ENCODE measurements around the gene INTS4.
"Not testable (repeated sequence)": the region's sequence is repeated elsewhere in the genome, so short reads cannot be mapped to it uniquely, and the experiment has no call there.

Gene INTS4

DNA sequence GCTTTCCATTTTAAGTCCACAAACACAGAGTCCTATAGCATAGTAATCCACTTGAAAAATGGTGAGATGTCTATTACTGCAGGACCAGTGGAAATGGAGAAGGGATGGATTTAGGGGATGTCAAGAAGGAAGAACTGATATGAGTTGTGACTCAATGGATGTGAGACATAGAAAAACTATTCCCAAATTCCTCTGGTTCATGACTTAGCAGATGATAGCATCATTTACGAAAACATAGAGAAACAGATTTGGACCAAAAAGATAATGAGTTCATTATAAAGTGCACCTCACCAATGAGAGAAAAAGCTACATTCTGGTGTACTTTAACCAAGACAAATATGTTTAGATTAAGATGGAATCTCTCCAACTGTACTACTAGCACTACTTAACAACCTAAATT, 51.2 kb downstream of the INTS4 start:
- not testable (repeated sequence) for DNase-seq

DNA sequence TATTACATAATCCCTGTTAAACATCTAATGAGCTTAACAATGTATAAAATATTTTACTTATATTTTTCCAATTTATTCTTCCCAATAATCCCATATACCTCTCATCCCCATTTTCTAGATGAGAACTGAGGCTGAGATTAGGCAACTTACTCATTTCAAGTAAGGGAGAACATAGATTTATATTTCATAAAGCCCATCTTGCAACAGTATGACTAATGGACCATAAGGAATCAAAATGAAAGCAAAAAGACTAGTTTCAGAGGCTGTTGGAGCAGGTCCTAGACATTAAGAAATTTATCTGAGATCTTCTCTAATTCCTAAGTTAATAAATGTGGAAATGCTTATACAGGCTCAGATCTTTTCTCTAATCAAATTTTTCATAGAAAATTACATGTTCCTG, 52.0 kb downstream of the INTS4 start:
- not testable (repeated sequence) for DNase-seq

DNA sequence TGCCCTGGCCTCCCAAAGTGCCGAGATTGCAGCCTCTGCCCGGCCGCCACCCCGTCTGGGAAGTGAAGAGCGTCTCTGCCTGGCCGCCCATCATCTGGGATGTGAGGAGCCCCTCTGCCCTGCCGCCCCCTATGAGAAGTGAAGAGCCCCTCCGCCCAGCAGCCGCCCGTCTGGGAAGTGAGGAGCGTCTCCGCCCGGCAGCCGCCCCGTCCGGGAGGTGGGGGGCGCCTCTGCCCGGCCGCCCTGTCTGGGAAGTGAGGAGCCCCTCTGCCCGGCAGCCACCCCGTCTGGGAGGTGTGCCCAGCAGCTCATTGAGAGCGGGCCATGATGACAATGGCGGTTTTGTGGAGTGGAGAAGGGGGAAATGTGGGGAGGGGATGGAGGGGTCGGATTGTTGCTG, 60.9 kb downstream of the INTS4 start:
- DNase-seq: not testable (repeated sequence)

DNA sequence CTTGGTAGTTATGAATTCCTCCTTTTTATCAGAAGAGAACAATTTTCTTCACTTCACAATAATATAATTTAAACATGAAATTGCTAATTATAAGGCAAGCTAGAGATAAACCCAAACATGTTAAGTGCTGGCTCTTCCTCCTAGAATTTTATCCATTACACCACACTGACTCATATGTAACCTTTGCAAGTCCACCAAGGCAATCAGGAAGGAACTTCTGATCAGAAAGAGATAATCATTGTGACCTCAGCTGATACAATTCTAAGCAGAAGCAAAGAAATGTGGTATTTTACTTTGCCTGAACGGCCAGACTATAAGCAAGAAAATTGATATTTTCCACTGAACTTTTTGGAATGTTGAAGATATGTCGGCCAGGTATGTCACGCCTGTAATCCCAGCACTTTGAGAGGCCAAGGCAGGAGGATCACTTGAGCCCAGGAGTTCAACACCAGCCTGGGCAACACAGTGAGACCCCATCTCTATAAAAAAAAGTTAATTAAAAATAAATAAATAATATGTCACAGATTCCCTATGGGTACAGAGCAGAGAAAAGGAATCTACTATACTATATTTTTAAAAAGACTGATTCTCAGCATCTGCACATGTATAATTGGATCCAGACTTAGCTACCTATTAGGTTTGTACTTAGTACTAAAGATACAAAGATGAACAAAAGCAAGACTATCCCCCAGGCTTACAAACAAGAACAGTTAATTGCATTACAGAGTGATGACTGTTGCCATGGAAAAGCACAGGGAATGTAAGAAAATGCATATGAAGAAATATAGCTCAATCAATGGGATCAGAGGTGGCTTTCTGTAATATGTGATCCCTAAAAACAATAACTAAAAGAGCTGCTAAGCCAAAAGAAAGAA, 63.9 kb downstream of the INTS4 start:
- DNase-seq: not testable (repeated sequence)

DNA sequence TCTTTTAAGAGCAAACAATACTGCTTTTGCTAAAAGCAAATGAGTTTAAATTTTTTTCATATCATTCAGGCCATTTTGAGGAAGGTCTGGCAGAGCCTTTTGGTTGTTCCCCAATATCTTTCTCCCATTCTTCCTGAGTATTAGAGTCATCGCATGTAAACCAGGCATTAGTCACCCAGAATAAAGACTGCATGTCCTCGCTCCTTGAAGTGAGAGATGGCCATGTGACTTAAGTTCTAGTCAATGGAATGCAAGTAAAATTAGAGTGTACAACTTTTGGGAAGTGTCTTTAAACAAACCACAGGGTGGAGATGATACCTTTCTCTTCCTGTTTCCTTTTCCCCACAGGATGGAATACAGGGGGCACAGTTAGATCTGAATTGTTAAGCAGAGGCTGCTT, 76.8 kb downstream of the INTS4 start:
- not testable (repeated sequence) for DNase-seq

DNA sequence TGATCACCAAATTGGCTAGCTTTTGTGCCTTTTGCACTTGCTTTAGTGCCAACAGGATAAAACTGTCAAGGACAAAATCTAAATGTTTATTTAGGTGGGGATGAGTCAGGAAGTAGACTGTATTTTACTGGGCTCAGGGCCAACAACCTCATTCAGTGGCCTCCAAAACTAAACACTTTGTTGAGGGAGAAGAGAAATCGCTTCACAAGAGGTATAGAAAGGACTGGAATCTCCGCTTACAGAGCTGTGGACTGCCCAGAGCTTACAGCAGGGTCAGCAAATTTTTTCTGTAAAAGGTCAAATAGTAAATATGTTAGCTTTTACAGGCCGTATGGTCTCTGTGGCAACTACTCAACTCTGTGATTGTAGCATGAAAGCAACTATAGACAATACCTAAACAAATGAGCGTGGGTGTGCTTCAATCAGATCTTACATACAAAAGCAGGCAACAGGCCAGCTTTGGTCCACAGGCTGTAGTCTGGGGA, 80.1 kb downstream of the INTS4 start:
- not testable (repeated sequence) for DNase-seq

DNA sequence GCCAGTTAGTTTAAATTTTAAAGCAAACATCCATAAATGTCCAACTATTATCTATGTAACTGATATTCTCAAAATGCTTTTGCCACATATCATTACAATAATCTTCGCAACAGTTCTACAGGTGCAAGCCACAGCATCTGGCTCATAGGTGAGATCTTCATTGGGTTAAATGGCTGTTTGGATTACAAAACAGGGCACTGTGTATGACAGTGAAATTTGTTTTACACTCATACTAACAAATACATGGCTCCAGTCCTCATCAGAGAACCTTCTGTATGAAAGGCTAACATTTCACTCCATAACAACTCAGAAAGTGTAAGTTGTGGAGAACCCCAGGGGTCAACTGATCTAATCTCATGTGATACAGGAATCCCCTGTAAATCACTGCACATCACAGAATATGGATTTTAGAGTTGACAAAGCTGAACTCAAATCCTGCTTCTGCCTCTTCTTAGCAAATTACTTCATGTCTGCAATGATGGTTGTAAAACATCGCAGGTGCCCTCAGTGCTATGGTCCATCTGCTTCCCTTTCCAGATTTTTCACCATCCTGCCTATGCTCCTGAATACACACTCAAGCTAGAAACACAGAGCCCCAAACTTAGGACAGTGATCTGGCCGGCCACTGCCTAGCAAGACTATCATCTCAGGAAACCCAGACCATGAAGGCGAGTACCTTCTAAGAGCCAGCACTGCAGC, 80.7 kb downstream of the INTS4 start:
- not testable (repeated sequence) for DNase-seq

DNA sequence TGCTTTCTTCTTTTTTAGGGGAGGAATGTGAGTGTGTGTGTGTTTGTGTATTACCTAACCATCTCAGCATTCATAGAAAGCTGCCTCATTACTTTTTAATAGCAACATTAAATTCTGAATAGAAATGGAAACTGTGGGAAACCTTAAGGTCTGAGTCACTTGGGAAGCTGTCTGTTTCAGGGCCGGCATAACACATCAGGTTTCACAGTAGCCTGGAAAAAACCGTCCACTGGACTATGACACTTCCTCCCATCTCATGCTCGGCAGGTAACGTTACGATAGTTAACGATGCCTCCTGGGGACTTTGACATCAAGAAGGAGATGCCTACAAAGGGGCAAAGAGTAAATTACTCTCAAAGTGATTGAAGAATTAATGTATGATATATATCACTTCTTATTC, 83.6 kb downstream of the INTS4 start:
- DNase-seq: not testable (repeated sequence)

DNA sequence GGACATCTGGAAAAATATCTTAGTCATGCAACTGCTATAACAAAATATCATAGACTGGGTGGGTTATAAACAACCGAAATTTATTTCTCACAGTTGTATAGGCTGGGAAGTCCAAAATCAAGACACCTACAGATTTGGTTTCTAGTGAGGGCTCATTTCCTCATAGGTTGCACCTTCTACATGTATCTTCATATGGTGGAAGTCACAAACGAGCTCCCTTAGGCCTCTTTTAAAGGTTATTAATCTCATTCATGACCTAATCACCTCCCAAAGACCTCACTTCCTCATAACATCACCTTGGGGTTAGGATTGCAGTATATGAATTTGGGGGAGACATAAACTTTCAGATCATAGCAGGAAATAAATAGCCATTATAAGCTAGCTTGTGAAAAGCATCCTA, 85.2 kb downstream of the INTS4 start:
- no peak for DNase-seq

DNA sequence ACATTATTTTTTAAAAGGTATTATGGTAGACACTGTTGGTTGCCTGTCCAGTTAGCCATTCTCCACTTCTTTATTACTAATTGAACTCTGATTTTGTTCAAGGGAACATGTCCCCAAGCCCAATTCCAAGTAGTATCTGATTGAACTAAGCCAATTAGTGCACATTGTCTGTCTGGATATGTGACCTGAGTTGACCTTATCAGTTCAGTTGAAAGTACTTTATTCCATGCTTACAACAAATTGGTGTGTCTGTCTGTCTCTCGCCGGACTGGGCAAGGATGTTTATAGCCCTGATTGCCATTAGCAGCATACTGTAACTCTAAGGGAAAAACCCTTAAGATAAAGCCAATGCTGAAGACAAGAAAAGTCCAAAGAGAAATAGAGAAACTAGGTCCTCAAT, 85.6 kb downstream of the INTS4 start:
- DNase-seq: no peak

DNA sequence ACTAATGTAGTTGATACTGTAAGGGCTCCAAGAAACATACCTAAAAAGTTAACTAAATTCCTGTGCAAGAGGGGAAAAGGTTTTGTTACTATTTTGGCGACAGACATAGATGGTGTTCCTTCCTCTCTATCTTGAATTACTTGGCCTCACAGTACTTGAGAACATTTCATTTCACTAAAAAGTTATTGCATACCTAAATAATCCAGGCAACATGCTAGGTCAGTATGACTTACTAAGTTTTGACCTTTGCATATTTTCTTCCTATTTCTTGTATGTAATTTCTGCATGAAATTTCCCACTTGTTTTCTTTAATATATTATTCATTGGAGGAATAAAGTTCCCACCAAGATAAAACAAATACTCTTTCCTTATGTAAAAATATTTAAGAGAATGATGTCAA, 99.5 kb downstream of the INTS4 start:
- DNase-seq: not testable (repeated sequence)

DNA sequence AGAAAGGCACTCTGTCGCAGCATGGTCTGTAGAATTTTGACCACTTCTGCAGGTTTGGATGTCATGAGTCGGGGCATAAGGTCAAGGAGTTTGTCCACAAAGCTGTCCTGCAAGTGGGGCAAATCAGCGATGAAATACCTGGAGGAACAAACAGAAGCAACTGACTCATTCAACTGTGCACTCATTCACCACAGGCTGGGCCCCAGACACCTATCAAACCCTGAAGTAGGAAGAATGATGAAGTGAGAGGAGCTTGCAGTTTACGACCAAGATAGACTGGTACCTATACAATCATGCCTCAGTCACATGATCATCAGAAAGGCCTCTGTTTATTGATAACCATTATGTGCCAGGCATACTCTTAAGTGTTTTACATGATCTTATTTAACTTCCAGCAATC, 102.8 kb downstream of the INTS4 start:
- not testable (repeated sequence) for DNase-seq

DNA sequence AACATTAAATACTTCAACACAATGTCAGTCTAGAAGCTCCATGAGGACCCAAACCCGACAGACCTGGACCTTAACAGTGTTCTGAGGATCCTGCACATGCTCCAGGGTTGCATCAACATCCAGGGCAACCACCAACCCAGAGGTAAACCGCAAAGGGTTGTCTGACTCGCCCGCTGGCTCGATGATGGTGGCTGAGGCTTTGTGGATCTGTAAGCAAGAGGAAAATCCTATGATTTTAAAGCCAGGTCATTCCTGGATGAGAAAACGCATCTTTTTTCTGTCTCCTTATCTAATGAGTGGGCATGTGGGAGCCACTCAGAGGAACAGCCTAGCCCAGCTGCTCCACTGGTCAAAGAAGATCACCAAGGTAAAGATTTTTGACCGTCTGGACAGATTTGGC, 103.2 kb downstream of the INTS4 start:
- not testable (repeated sequence) for DNase-seq

DNA sequence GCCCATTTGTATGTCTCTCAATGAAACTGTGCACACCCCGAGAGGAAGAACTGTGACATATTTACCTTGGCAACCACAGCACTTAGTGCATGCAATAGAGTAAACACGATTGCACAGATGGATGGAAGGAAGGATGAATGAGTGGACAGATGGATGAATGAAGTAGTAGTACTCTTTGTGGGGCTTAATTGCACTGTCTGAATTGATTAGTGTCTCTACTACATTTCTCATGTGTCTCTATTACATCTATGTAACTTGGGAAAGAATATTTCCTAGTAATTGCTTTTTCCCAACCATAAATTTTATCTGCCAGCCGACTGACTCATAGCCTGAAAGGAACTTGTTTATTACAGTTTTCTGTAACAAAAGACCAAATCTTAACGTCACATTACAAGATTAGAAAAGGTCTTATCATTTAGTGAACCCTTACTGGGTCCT, 103.8 kb downstream of the INTS4 start:
- not testable (repeated sequence) for DNase-seq

DNA sequence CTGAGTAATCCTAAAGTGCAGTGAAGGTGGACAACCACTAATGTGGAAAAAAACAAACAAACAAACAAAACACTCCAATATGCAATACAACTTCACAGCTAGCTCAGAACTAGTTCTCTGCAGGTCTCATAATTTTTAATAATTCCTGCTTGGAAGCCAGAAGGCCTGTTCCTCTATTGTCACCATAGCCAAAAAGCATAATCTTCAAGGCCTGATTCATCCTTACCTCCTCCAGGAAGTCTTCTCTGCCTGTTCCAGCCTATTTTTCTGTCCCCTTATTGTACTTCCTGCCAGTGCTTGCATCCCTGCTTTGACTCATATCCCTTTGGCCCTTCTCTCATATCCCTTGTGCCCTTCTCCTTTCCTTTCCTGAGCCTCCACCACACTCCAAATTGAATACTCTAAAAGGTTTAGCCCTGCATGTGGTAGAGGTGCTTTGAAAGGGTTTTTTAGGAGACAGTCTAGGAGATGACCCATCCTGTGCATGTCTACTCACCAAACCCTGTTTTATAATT, 104.3 kb downstream of the INTS4 start:
- not testable (repeated sequence) for DNase-seq

DNA sequence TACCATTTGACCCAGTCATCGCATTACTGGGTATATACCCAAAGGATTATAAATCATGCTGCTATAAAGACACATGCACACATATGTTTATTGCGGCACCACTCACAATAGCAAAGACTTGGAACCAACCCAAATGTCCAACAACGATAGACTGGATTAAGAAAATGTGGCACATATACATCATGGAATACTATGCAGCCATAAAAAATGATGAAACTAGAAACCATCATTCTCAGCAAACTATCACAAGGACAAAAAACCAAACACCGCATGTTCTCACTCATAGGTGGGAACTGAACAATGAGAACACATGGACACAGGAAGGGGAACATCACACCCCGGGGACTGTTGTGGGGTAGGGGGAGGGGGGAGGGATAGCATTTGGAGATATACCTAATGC, 105.4 kb downstream of the INTS4 start:
- DNase-seq: not testable (repeated sequence)

DNA sequence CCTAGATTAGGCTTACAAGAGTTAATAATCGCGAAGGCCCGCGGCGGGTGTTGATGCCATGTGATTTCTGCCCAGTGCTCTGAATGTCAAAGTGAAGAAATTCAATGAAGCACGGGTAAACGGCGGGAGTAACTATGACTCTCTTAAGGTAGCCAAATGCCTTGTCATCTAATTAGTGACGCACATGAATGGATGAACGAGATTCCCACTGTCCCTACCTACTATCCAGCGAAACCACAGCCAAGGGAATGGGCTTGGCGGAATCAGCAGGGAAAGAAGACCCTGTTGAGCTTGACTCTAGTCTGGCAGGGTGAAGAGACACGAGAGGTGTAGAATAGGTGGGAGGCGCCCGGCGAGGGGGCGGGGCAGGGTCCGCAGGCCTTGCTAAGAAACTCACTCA, 108.1 kb downstream of the INTS4 start:
- no peak for DNase-seq

DNA sequence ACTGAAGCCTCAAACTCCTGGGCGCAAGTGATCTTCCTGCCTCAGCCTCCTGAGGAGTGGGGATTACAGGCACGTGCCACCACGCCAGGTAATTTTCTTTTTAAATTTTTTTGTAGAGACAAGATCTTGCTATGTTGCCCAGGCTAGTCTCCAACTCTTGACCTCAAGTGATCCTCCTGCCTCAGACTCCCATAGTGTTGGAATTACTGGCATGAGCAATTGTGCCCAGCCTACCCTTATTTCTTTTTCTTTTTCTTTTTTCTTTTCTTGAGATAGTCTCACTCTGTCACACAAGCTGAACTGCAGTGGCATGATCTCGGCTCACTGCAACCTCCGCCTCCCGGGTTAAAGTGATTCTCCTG, 109.7 kb downstream of the INTS4 start:
- DNase-seq: no peak

DNA sequence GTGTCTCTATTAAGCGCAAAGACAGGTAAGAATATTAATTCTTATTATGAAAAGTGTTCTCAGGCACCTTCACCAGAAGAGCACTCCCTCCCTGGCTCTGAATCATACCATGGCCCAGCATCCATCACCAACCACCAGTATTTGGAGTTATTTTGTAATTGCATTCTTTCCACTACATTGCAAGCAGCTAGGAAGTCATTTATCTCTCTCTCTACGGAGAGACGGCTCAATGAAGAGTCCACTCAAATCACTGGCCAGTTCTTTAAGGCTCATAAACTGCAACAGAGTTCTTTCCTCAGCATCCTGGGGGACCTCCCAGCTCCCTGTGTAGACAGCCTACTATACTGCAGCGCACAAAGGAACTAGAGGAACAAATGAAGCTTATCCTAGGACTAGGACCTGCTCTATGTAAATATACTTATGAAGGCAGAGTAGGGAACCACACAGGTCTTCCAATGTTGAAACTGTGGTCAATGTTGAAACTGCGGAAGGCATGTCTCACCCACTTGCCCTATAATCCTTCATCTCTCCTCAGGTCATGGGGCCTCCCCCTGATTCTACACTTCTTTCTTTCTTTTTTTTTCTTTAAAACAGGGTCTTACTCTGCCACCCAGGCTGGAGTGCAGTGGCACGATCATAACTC, 110.2 kb downstream of the INTS4 start:
- DNase-seq: no peak

DNA sequence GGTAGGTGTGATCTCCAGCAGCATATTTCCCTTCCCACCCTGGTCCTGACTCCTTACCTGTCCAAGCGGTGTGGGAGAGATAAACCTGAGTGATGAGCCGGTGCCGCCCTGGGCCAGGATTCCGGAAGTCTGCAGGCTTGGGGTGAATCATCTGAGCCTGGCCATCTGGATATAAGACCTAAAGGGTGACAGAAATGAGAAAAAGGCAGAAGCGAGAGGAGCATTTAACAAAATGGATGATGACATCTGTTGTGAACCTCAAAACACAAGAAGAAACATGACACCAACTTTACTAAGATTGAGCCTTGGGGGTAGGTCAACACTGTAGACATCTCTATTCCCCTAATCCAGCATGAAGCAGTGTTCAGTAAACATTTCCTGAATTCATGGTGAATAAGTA, 110.7 kb downstream of the INTS4 start:
- DNase-seq: no peak

DNA sequence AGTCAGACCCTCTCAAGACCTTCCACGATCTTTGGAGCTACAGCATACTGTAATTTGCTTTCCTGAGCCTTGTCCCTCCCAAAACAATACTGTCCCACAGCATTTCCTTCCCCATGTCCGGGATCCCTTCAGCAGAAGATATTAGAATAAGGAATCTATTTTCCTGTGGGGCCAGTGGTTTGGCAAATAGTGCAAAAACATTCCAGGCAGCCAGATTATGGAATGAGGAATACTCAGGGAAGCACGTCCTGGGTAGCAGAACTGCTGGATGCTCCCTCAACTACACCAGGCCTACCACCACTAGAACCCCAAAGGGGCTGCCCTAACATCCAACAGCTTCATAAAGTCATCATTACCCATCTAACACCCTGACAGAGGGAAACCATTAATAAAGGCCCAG, 112.1 kb downstream of the INTS4 start:
- DNase-seq: no peak

DNA sequence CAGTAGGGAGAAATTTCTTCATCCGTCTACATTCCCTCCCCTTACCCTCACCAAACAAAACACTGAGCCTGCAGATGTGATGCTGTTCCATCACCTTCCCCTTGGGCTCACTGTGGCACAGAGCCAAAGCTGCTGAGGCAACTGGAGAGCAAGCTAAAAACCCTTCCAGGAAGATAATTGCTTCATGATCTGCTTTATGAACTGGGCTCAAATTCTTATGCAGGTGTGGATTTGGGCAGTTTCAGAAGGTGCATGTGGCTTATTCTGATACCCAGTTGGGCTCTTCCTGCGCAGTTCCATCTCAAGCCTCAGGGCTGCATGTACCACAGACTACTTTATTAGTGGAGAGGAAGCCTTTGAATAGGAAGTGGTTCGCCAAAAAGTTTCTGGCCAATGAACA, 115.2 kb downstream of the INTS4 start:
- no peak for DNase-seq

DNA sequence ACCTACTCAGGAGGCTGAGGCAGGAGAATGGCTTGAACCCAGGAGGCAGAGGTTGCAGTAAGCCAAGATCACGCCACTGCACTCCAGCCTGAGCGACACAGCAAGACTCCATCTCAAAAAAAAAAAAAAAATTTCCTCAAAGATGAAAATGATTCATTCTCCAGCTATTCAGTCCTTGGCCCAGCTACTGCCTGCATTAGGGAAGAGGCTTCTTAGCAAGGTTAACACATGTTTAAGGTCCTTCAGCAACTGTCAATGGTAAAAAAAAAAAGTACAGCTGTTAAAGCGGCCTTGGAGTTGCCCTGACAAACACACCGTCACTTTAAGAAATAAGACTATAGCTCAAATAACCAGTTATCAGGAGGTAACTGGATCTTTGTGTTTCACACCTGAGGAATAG, 116.2 kb downstream of the INTS4 start:
- not testable (repeated sequence) for DNase-seq
